SK-N-SH treated with all-trans-retinoic acid at 6 μM for 48 hours (cell line): ENCODE measurements around the gene RTRAF.

ENCODE experiments used
- ESRRG ChIP-seq: fragments of 250-450 bp; sonication (Bioruptor Pico); IDR thresholded peaks from 2 replicates; pipeline ENCODE4 v1.6.1; 2021; ENCODE audit warnings: mild to moderate bottlenecking
- TF ChIP-seq, protein P1 (sequence below): fragments of 250-450 bp; sonication (Bioruptor Pico); IDR thresholded peaks from 2 replicates; pipeline ENCODE4 v1.8.0; 2020; ENCODE audit warnings: mild to moderate bottlenecking, moderate library complexity, borderline replicate concordance

DNA sequence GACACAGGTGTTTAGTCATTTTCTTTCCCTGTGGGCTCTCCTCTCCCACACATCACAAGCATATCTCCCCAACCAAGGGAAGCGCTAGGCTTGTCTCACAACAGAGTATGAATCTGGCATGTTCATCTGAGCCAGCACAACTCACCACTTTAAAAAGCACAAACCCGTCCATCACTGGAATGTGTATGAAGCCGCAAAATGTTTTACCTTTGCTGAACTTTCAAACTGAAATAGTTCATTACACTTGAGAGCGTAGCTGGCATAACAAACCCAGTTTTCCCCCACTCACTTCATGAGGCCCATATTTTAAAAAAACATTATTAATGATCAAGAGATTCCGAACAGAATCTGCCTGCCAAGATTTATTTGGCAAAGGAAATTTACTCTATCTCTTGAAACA is 63.7 kb downstream of the RTRAF start:
- no peak for TF ChIP-seq ESRRG
- TF ChIP-seq, protein P1, sequence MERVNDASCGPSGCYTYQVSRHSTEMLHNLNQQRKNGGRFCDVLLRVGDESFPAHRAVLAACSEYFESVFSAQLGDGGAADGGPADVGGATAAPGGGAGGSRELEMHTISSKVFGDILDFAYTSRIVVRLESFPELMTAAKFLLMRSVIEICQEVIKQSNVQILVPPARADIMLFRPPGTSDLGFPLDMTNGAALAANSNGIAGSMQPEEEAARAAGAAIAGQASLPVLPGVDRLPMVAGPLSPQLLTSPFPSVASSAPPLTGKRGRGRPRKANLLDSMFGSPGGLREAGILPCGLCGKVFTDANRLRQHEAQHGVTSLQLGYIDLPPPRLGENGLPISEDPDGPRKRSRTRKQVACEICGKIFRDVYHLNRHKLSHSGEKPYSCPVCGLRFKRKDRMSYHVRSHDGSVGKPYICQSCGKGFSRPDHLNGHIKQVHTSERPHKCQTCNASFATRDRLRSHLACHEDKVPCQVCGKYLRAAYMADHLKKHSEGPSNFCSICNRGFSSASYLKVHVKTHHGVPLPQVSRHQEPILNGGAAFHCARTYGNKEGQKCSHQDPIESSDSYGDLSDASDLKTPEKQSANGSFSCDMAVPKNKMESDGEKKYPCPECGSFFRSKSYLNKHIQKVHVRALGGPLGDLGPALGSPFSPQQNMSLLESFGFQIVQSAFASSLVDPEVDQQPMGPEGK (CRISPR knock-in tag): no peak
